Activated CD8-positive, alpha-beta memory T cell treated with anti-CD3 and anti-CD28 coated beads, Interleukin-2, amount 10 ng/mL, durations not matched to agents 7 days and 5 days (primary cell): Measurements from ENCODE around the gene SYTL4. TPM values are rescaled to one million over a fixed set of nuclear protein-coding genes. Genes with fewer than 3 reads are reported as not detected.

Experiments used
- ATAC-seq: fragments of 150-1000 bp; cut with Tn5 transposase; one replicate; pipeline ENCODE4 v1.10.0; 2021; ENCODE audit warnings: moderate library complexity
- CTCF ChIA-PET: fragments of 350-600 bp; sonication (Branson Sonifier 250); formaldehyde crosslinking; loops from one replicate; lab custom pipeline; 2021; ENCODE audit warnings: antibody characterized with exemption; lab: Charles Lee
- DNase-seq: peaks from one replicate; pipeline ENCODE4 v3.0.0-alpha.2; 2020
- H3K27ac Mint-ChIP-seq: one replicate; pipeline ENCODE4 v1.8.0; 2021; ENCODE audit warnings: mild to moderate bottlenecking, mixed read lengths
- H3K27me3 Mint-ChIP-seq: one replicate; pipeline ENCODE4 v1.8.0; 2021; ENCODE audit warnings: mixed read lengths
- H3K36me3 Mint-ChIP-seq: one replicate; pipeline ENCODE4 v1.8.0; 2021; ENCODE audit warnings: mild to moderate bottlenecking, mixed read lengths
- H3K4me1 Mint-ChIP-seq: one replicate; pipeline ENCODE4 v1.8.0; 2021; ENCODE audit warnings: mixed read lengths
- H3K4me3 Mint-ChIP-seq: one replicate; pipeline ENCODE4 v1.8.0; 2021; ENCODE audit warnings: mild to moderate bottlenecking, moderate library complexity, mixed read lengths
- H3K9me3 Mint-ChIP-seq: one replicate; pipeline ENCODE4 v1.8.0; 2022; ENCODE audit warnings: low read depth, mixed read lengths
- total RNA-seq, 2 experiments: library from RNA; stranded (reverse); gene quantifications; one replicate each; pipeline ENCODE4 v1.2.3, GENCODE V29; 2021

SYTL4 gene
- total RNA-seq, 2 experiments from 2014 or later = not detected

DNA sequence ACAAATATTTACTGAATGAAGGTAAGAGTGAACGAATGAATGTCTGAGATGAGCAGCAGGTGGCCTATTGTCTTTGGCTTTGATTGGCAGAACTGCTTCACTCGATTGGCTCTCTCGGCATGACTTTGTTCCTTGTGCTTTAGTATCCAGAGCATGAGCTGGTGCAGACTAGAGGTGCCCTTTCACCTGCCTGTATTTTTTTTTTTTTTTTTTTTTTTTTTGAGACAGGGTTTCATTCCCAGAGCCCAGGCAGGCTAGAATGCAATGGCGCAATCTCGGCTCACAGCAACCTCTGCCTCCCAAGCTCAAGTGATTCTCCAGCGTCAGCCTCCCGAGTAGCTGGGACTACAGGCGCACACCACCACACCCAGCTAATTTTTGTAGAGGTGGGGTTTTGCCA is 49.0 kb downstream of the SYTL4 start:
- Mint-ChIP-seq H3K4me1 (peaks cover 8% of the 10 kb centered on the region), H3K4me3 (no peak overlapping the region), H3K27me3 (peaks cover 7% of the 10 kb centered on the region), H3K27ac (no peak overlapping the region), H3K36me3 (no peaks in the 10 kb centered on the region), H3K9me3 (no peaks in the 10 kb centered on the region)
- no peak for ATAC-seq
- CTCF ChIA-PET = interaction anchor here (4.0 kb wide), 1 partner anchor 87 kb away, joined by 27 read pairs; no protein-coding TSS in a partner anchor
- no peak for DNase-seq

DNA sequence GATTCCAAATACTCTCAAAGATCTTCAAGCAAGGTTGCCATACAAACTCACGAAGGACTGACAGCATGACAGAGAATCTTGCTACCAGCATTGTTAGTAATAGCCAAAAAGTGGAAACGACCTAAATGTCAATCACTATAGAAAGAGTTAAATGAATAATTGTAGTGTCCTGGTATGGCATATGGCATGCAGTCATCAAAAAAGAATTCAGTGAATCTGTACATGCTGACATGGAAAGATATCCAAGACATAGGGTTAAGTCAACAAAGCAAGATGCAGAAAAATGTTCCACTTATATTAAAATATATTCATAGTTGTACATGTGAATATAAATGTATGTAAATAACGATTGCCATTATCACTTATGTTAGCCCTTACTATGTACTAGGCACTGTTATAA is 50.3 kb downstream of the SYTL4 start:
- Mint-ChIP-seq H3K4me3 (no peak overlapping the region), H3K27ac (no peak overlapping the region), H3K9me3 (no peaks in the 10 kb centered on the region), H3K36me3 (no peaks in the 10 kb centered on the region), H3K27me3 (peaks cover 7% of the 10 kb centered on the region), H3K4me1 (no peaks in the 10 kb centered on the region)
- DNase-seq (no peak), ATAC-seq (no peak)
- CTCF ChIA-PET = no interaction called here

GRCh38 chrX:100680756-100681155 is 51.2 kb downstream of the SYTL4 start:
- Mint-ChIP-seq H3K27ac (no peak overlapping the region), H3K4me3 (no peak overlapping the region), H3K36me3 (no peaks in the 10 kb centered on the region), H3K27me3 (peaks cover 5% of the 10 kb centered on the region), H3K9me3 (no peaks in the 10 kb centered on the region), H3K4me1 (no peaks in the 10 kb centered on the region)
- no peak for ATAC-seq
- CTCF ChIA-PET = no interaction called here
- no peak for DNase-seq

DNA sequence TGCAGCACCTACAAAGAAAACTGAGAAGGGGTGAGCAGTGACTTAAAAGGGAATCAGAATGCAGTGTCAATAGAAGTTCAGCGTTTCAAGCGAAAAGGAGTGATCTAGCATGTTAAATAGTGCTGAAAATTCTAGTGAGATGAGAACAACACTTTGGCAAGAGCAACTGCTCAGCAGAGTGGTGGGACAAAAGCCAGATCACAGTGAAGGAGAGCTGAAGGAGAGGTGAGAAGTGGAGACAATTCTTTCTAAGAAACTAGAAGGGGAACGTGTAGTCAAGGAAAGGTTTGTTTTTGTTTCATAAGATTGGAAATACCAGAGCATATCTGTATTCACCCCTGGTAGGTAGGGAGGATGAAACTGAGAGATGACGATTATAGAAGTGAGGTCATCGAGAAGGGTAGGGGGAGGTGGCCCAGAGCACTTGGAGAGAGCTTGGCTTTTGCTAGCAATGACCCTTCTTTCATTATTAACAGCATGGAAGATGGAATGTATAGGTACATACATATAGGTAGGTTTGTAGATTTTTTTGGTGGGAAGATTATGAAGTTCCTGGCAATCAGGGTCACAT is 54.2 kb downstream of the SYTL4 start:
- Mint-ChIP-seq H3K36me3 (no peaks in the 10 kb centered on the region), H3K9me3 (no peaks in the 10 kb centered on the region), H3K27ac (no peak overlapping the region), H3K27me3 (peaks cover 3% of the 10 kb centered on the region), H3K4me1 (no peaks in the 10 kb centered on the region), H3K4me3 (no peak overlapping the region)
- DNase-seq (no peak), ATAC-seq (no peak)
- CTCF ChIA-PET = no interaction called here

DNA sequence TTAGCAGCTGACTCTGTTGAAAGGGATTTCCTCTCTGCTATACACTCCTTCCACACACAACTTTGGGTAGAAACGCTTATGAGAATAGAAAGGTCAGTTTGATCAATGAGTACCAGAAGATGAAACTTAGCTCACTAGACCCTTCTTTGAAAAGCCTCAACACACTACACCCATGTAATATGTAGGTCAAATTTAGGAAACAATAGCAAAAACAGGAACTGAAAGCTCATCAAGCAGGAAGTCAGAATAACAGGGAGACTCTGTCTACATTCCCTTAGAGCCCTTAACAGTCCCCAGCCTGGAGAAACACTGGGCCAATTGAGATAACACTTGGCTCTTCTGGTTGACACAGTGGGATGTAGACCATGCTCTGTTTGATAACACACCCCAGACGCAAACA is 57.2 kb downstream of the SYTL4 start:
- DNase-seq = no peak
- Mint-ChIP-seq H3K36me3 (no peaks in the 10 kb centered on the region), H3K27me3 (peaks cover 2% of the 10 kb centered on the region), H3K27ac (no peak overlapping the region), H3K4me1 (no peaks in the 10 kb centered on the region), H3K4me3 (no peak overlapping the region), H3K9me3 (no peaks in the 10 kb centered on the region)
- ATAC-seq = no peak
- CTCF ChIA-PET = interaction anchor here (1.5 to 2.3 kb wide), 2 partner anchors 11 to 94 kb away, joined by 4 to 9 read pairs; no protein-coding TSS in a partner anchor

- H3K36me3 Mint-ChIP-seq = no peaks in the 10 kb centered on the region
- H3K27me3 Mint-ChIP-seq = peaks cover 2% of the 10 kb centered on the region
- H3K27ac Mint-ChIP-seq = no peak overlapping the region
- H3K4me1 Mint-ChIP-seq = no peaks in the 10 kb centered on the region
- no peak overlapping the region for H3K4me3 Mint-ChIP-seq
- H3K9me3 Mint-ChIP-seq = no peaks in the 10 kb centered on the region
- DNase-seq (no peak), ATAC-seq (no peak)
- CTCF ChIA-PET = interaction anchor here (1.5 to 2.3 kb wide), 2 partner anchors 12 to 95 kb away, joined by 4 to 9 read pairs; no protein-coding TSS in a partner anchor
These were observed 58.4 kb downstream of the SYTL4 start for GRCh38 chrX:100673397-100673953.

DNA sequence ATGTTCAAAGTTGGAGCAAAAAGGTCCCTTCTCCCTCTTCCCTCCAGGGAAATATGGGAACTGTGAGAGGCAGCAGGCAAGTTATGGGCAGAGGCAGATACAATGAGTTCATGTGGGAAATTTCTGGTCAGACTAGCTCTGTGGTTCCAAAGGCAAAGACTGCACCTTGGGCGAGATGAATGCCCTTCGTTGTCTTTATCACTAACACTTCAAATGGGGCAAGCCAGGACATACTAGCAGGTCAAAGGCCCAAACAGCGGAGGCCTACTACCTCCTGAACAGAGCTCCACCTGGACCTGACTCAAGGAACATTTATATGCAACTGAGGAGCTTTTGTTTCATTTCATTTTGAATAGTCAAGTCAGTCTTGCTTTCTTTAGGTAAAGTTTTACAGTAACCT is 59.0 kb downstream of the SYTL4 start:
- Mint-ChIP-seq H3K27ac (no peak overlapping the region), H3K4me1 (no peaks in the 10 kb centered on the region), H3K4me3 (no peak overlapping the region), H3K36me3 (no peaks in the 10 kb centered on the region), H3K9me3 (no peaks in the 10 kb centered on the region), H3K27me3 (peaks cover 2% of the 10 kb centered on the region)
- ATAC-seq (no peak), DNase-seq (no peak)
- CTCF ChIA-PET = no interaction called here

DNA sequence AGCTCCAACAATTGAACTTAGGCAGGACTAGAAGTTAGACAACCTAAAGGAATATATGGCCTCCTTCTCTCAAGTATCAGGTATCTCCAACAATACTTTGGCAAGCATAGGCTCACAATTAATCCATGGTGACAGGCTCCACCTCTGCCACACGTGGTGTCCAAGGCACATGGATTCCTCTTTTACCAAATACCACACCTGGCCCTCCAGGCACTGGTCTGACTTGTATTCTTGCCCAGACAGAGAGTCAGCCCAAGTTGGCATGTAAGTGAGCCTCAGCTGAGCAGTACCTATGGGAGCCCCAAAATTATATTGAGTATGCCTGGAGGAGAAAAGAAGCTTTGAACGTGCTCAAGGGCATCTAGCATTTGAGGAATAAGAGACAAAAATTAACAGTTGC is 68.3 kb downstream of the SYTL4 start:
- H3K36me3 Mint-ChIP-seq = no peaks in the 10 kb centered on the region
- DNase-seq = no peak
- no peak overlapping the region for H3K4me3 Mint-ChIP-seq
- H3K9me3 Mint-ChIP-seq = no peaks in the 10 kb centered on the region
- H3K27ac Mint-ChIP-seq = no peak overlapping the region
- H3K27me3 Mint-ChIP-seq = peaks cover 6% of the 10 kb centered on the region
- no peaks in the 10 kb centered on the region for H3K4me1 Mint-ChIP-seq
- ATAC-seq = no peak
- CTCF ChIA-PET = no interaction called here

DNA sequence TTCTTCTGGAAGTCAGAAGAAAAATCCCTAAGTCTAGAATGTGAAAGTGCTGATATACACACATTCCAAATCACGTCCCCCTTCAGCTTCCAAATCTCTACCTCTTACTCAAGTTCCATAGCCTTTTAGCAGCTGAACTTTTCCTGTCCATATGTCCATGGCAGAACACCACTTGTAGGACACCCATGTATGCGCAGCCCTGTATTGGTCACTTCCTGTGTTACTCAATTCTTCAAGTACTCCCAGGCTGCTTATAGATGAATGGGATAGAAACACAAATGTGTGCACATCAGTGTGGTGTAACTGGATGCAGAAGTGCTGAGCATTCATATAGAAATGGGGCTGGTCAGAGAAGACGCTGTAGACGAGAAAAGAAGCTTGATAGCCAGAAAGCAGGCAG is 69.1 kb downstream of the SYTL4 start:
- ATAC-seq = no peak
- H3K27me3 Mint-ChIP-seq = peaks cover 6% of the 10 kb centered on the region
- no peak overlapping the region for H3K4me3 Mint-ChIP-seq
- H3K4me1 Mint-ChIP-seq = no peaks in the 10 kb centered on the region
- DNase-seq = no peak
- CTCF ChIA-PET = interaction anchor here (1.2 to 1.7 kb wide), 2 partner anchors 9 to 106 kb away, joined by 4 read pairs; no protein-coding TSS in a partner anchor
- no peak overlapping the region for H3K27ac Mint-ChIP-seq
- H3K9me3 Mint-ChIP-seq = no peaks in the 10 kb centered on the region
- no peaks in the 10 kb centered on the region for H3K36me3 Mint-ChIP-seq

DNA sequence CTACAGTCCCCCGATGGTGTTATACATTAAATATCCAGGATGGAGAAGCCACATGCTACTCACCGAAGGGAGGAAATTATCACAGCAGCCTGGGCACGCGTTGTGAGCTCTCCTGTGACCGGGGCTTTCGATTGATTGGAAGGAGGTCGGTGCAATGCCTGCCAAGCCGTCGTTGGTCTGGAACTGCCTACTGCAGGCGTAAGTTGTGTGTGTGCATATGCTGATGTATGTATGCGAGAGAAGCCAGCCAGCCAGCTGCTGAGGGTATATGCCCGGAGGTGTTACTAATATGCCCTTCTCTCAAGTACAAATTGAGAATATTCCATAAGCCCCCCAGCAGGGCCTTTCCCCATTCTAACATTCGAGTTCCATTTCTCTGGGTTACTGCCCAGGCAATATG is 69.8 kb downstream of the SYTL4 start:
- peaks cover 6% of the 10 kb centered on the region for H3K27me3 Mint-ChIP-seq
- no peaks in the 10 kb centered on the region for H3K36me3 Mint-ChIP-seq
- DNase-seq (no peak), ATAC-seq (no peak)
- no peak overlapping the region for H3K27ac Mint-ChIP-seq
- H3K9me3 Mint-ChIP-seq = no peaks in the 10 kb centered on the region
- no peaks in the 10 kb centered on the region for H3K4me1 Mint-ChIP-seq
- H3K4me3 Mint-ChIP-seq = no peak overlapping the region
- CTCF ChIA-PET = interaction anchor here (1.2 to 1.7 kb wide), 2 partner anchors 9 to 107 kb away, joined by 4 read pairs; no protein-coding TSS in a partner anchor

GRCh38 chrX:100659431-100660137 is 72.3 kb downstream of the SYTL4 start:
- Mint-ChIP-seq H3K4me1 (no peaks in the 10 kb centered on the region), H3K9me3 (no peaks in the 10 kb centered on the region), H3K27ac (no peak overlapping the region), H3K4me3 (no peak overlapping the region), H3K27me3 (peaks cover 3% of the 10 kb centered on the region), H3K36me3 (no peaks in the 10 kb centered on the region)
- DNase-seq = no peak
- CTCF ChIA-PET = no interaction called here
- no peak for ATAC-seq

DNA sequence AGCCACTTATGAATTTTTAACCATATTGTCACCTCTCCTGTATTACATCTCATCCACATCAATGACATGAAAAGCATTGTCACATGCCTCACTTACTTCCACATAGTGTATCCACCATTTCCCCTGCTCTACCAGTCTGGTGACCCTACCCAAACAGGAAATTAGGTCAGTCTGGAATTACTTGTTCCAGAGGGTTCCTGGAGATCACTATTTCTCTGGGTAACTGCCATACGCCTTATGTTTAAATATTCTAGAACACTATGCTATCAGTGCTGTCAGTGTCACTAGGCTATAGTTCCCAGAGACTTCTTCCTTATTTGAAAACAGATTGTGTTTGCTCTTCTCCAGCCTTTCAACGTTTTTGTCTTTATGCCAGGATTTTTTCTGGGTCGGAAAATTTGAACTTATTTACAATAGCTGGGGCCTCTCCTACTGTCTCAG is 73.0 kb downstream of the SYTL4 start:
- ATAC-seq (no peak), DNase-seq (no peak)
- peaks cover 3% of the 10 kb centered on the region for H3K27me3 Mint-ChIP-seq
- H3K9me3 Mint-ChIP-seq = no peaks in the 10 kb centered on the region
- H3K4me1 Mint-ChIP-seq = no peaks in the 10 kb centered on the region
- no peak overlapping the region for H3K4me3 Mint-ChIP-seq
- no peaks in the 10 kb centered on the region for H3K36me3 Mint-ChIP-seq
- CTCF ChIA-PET = no interaction called here
- H3K27ac Mint-ChIP-seq = no peak overlapping the region

DNA sequence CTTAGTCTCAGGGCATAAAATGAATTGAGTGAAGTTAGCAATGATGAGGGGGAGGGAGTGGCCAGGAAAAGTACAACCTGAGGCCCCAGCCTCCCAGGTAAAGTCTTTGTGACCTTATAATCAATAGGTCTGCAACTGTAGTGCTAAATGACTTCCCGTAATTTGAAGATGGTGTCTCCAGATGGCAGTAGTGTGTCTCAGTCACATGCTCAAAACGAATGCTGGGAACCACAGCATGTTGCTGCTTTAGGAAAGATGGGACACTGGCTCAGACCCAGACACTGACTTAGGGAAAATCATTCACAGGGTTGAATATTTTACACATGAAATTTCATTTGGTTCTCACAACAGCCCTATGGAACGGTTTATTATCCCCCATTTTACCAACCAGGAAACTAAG is 77.7 kb downstream of the SYTL4 start:
- Mint-ChIP-seq H3K27ac (no peak overlapping the region), H3K36me3 (no peaks in the 10 kb centered on the region), H3K9me3 (no peaks in the 10 kb centered on the region), H3K4me1 (no peaks in the 10 kb centered on the region), H3K27me3 (peaks cover 7% of the 10 kb centered on the region), H3K4me3 (no peak overlapping the region)
- ATAC-seq = no peak
- CTCF ChIA-PET = interaction anchor here (1.6 kb wide), 1 partner anchor 114 kb away, joined by 4 read pairs; no protein-coding TSS in a partner anchor
- DNase-seq = no peak

GRCh38 chrX:100652266-100652665 is 79.7 kb downstream of the SYTL4 start:
- no peaks in the 10 kb centered on the region for H3K4me1 Mint-ChIP-seq

More at GRCh38 chrX:100652266-100652665, 79.7 kb downstream of the SYTL4 start:
- H3K27me3 Mint-ChIP-seq = peaks cover 7% of the 10 kb centered on the region
- DNase-seq (no peak), ATAC-seq (no peak)
- no peaks in the 10 kb centered on the region for H3K9me3 Mint-ChIP-seq
- H3K36me3 Mint-ChIP-seq = no peaks in the 10 kb centered on the region
- CTCF ChIA-PET = no interaction called here
- H3K27ac Mint-ChIP-seq = no peak overlapping the region
- no peak overlapping the region for H3K4me3 Mint-ChIP-seq
